Keratinocyte (primary cell): ENCODE results near the gene CAPN1. TPM values are rescaled to one million over a fixed set of nuclear protein-coding genes. Genes with fewer than 3 reads are reported as not detected.

Experiments
- DNase-seq: peaks from one replicate; pipeline ENCODE4 v3.0.0-alpha.2; 2011; ENCODE audit warnings: low read depth, missing footprints, low spot score
- FAIRE-seq: peaks from 2 replicates; lab custom pipeline; 2011; peaks lifted over from hg19 to GRCh38; lab: Jason Lieb, UNC
- H2AFZ ChIP-seq: 2 replicates; pipeline ENCODE4 v1.6.0; 2012; ENCODE audit warnings: low read length, control low read depth, inconsistent platforms; ENCODE audit not compliant: control insufficient read depth
- H3K27ac ChIP-seq: 2 replicates; pipeline ENCODE4 v1.5.1; 2011; ENCODE audit warnings: low read length; ENCODE audit not compliant: control insufficient read depth, insufficient read depth
- H3K27me3 ChIP-seq: 3 replicates; pipeline ENCODE4 v1.6.0; 2011; ENCODE audit warnings: low read length; ENCODE audit not compliant: control insufficient read depth, insufficient read depth; ENCODE audit errors: extremely low read depth
- H3K36me3 ChIP-seq, 2 experiments: 2 replicates in 1 of 2; 3 replicates in 1 of 2; pipeline ENCODE4 v1.5.1; 2011; ENCODE audit warnings: low read length in 2 of 2, mild to moderate bottlenecking in 1 of 2; ENCODE audit not compliant: control insufficient read depth in 2 of 2, insufficient read depth in 2 of 2; ENCODE audit errors: extremely low read depth in 1 of 2
- H3K4me1 ChIP-seq: 3 replicates; pipeline ENCODE4 v1.5.1; 2011; ENCODE audit warnings: low read length; ENCODE audit not compliant: control insufficient read depth, insufficient read depth; ENCODE audit errors: extremely low read depth
- H3K4me2 ChIP-seq: 3 replicates; pipeline ENCODE4 v1.6.0; 2011; ENCODE audit warnings: low read depth, low read length; ENCODE audit not compliant: control insufficient read depth, insufficient read depth; ENCODE audit errors: extremely low read depth
- H3K4me3 ChIP-seq, 3 experiments: fragments of 200-600 bp in 1 of 3; sonication (generic) in 1 of 3; 2 replicates in 2 of 3; 3 replicates in 1 of 3; pipeline ENCODE4 v1.5.1; 2011 to 2016; ENCODE audit warnings: low read length in 3 of 3, mild to moderate bottlenecking in 3 of 3, control low read depth in 2 of 3, inconsistent platforms in 1 of 3, low read depth in 1 of 3, mixed read lengths in 1 of 3, mixed run types in 1 of 3, moderate library complexity in 1 of 3; ENCODE audit not compliant: control insufficient read depth in 2 of 3, insufficient read depth in 2 of 3; ENCODE audit errors: extremely low read depth in 1 of 3
- H3K79me2 ChIP-seq: 2 replicates; pipeline ENCODE4 v1.6.0; 2012; ENCODE audit warnings: low read length; ENCODE audit not compliant: control insufficient read depth, insufficient read depth
- H3K9ac ChIP-seq: 3 replicates; pipeline ENCODE4 v1.6.0; 2011; ENCODE audit warnings: low read length; ENCODE audit not compliant: control insufficient read depth, insufficient read depth; ENCODE audit errors: extremely low read depth
- H3K9me1 ChIP-seq: 3 replicates; pipeline ENCODE4 v1.6.0; 2011; ENCODE audit warnings: low read length; ENCODE audit not compliant: control insufficient read depth, insufficient read depth; ENCODE audit errors: extremely low read depth
- H3K9me3 ChIP-seq: 2 replicates; pipeline ENCODE4 v1.5.1; 2012; ENCODE audit warnings: low read depth, low read length; ENCODE audit not compliant: control insufficient read depth
- H4K20me1 ChIP-seq: 3 replicates; pipeline ENCODE4 v1.6.0; 2011; ENCODE audit warnings: low read length; ENCODE audit not compliant: control insufficient read depth, insufficient read depth; ENCODE audit errors: extremely low read depth
- CTCF ChIP-seq, 3 experiments: IDR thresholded peaks in 1 of 3; conservative IDR thresholded peaks in 1 of 3; optimal IDR thresholded peaks in 1 of 3; 2 replicates in 2 of 3; 3 replicates in 1 of 3; pipeline versions ENCODE3 to v1.5.1; 2011; ENCODE audit warnings: low read length in 3 of 3, mild to moderate bottlenecking in 3 of 3, moderate library complexity in 2 of 3, control low read depth in 1 of 3, inconsistent platforms in 1 of 3; ENCODE audit not compliant: insufficient read depth in 2 of 3; ENCODE audit errors: extremely low read depth in 1 of 3
- EZH2 ChIP-seq: IDR thresholded peaks from one replicate; pipeline ENCODE4 v1.6.1; 2012; ENCODE audit warnings: inconsistent platforms, mild to moderate bottlenecking, low read length, moderate library complexity
- dilution Hi-C: fragments of 300-500 bp; cut with MboI; formaldehyde crosslinking; loops from one replicate; pipeline ENCODE4 v1.7.0; 2020; ENCODE audit warnings: low sequenced_read_pairs; ENCODE audit not compliant: extremely low pct_ligation_motif_present
- polyA plus RNA-seq, 5 experiments: library from polyadenylated mRNA; depleted of rRNA in 3 of 5; stranded (reverse) in 3 of 5; stranded (forward) in 1 of 5; unstranded in 1 of 5; fragments of >200 nt; gene quantifications; 1 replicate in 1 of 5; 2 replicates in 3 of 5; 3 replicates in 1 of 5; pipeline versions ENCODE4 v1.2.1 to v1.2.3, GENCODE V29; 2011 to 2012; ENCODE audit warnings: missing spikeins in 2 of 5, low read depth in 1 of 5, low replicate concordance in 1 of 5

Gene CAPN1
- polyA plus RNA-seq, 1 donor (not counting 4 experiments of a cell fraction or from before 2014, with no cell fraction given), result 250 TPM

DNA sequence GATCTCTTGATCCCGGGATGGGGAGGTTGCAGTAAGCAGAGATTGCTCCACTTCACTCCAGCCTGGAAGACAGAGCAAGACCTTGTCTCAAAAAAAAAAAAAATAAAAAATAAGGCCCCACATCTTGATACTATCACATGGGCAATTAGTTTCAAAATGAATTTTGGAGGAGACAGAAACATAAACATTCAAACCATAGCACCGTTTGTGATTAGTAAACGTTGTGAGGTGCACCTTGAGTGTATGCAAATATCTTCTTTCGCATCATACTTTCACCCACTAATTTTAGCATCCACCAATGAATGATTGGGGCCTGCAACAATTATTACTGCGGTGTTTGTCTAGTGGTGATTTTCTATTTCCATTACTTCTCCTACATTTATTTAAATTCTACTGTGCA, 22.7 kb upstream of the CAPN1 start:
- Histone ChIP-seq H3K27me3 (no peaks in the 10 kb centered on the region), H3K27ac (no peak overlapping the region), H4K20me1 (no peaks in the 10 kb centered on the region), H3K36me3 (no peaks in the 10 kb centered on the region), H3K9ac (no peak overlapping the region), H3K4me2 (no peak overlapping the region), H3K79me2 (no peaks in the 10 kb centered on the region), H3K4me3 (no peak overlapping the region), H2AFZ (no peak overlapping the region), H3K9me3 (no peaks in the 10 kb centered on the region), H3K9me1 (no peaks in the 10 kb centered on the region), H3K4me1 (no peaks in the 10 kb centered on the region)
- TF ChIP-seq EZH2 (no peak), CTCF (optimal IDR thresholded peaks at IDR 0.05 in 1 of 3, IDR thresholded peaks at IDR 0.05 in 1 of 3, conservative IDR thresholded peaks at IDR 0.05 in 1 of 3; ENCODE audit: extremely low read depth in 1 of 3, insufficient read depth in 2 of 3, low read length in 3 of 3) (no peak)
- no peak for FAIRE-seq
- DNase-seq, result no peak
- dilution Hi-C loops, result no loop called here

- H3K79me2 ChIP-seq, result no peaks in the 10 kb centered on the region
- no peak overlapping the region for H3K4me3 ChIP-seq
- H3K36me3 ChIP-seq, result no peaks in the 10 kb centered on the region
- no peak overlapping the region for H3K4me2 ChIP-seq
- H3K27ac ChIP-seq, result no peak overlapping the region
- no peak overlapping the region for H3K9ac ChIP-seq
- DNase-seq (no peak), FAIRE-seq (no peak)
- H3K27me3 ChIP-seq, result no peaks in the 10 kb centered on the region
- no peaks in the 10 kb centered on the region for H3K9me1 ChIP-seq
- no peaks in the 10 kb centered on the region for H3K9me3 ChIP-seq
- dilution Hi-C loops, result no loop called here
- H3K4me1 ChIP-seq, result no peaks in the 10 kb centered on the region
- TF ChIP-seq EZH2 (no peak), CTCF (optimal IDR thresholded peaks at IDR 0.05 in 1 of 3, IDR thresholded peaks at IDR 0.05 in 1 of 3, conservative IDR thresholded peaks at IDR 0.05 in 1 of 3; ENCODE audit: extremely low read depth in 1 of 3, insufficient read depth in 2 of 3, low read length in 3 of 3) (no peak)
- no peaks in the 10 kb centered on the region for H4K20me1 ChIP-seq
- no peak overlapping the region for H2AFZ ChIP-seq
Measured at GRCh38 chr11:65160643-65161042, 21.1 kb upstream of the CAPN1 start.
